Lung microvascular endothelial cell (primary cell): ENCODE results near the gene RIMBP2. TPM values are rescaled to one million over a fixed set of nuclear protein-coding genes. Genes with fewer than 3 reads are reported as not detected.

ENCODE experiments used
- DNase-seq, 2 donors: peaks; one replicate each; pipeline versions ENCODE4 v3.0.0 to v3.0.0-alpha.2; 2010; ENCODE audit warnings: low read depth in 2 of 2
- total RNA-seq: library from RNA; depleted of rRNA; stranded (reverse); fragments of >200 nt; gene quantifications from 2 replicates; pipeline ENCODE4 v1.2.1, GENCODE V29; 2014

The RIMBP2 gene
- total RNA-seq, 1 donor from 2014 or later = not detected

- no peak for DNase-seq
These were observed 87.8 kb downstream of the RIMBP2 start for GRCh38 chr12:130628304-130628703.

GRCh38 chr12:130627175-130627574 lies 88.9 kb downstream of the RIMBP2 start:
- DNase-seq = no peak

- DNase-seq = no peak
These were observed 89.5 kb downstream of the RIMBP2 start for GRCh38 chr12:130626601-130627000.

- no peak for DNase-seq
These were observed 90.9 kb downstream of the RIMBP2 start for GRCh38 chr12:130625201-130625600.

- DNase-seq = no peak
These were observed 93.3 kb downstream of the RIMBP2 start for GRCh38 chr12:130622803-130623202.

GRCh38 chr12:130621696-130622298 lies 94.3 kb downstream of the RIMBP2 start:
- DNase-seq = no peak

GRCh38 chr12:130620756-130621155 lies 95.3 kb downstream of the RIMBP2 start:
- DNase-seq = no peak

- no peak for DNase-seq
These were observed 95.8 kb downstream of the RIMBP2 start for GRCh38 chr12:130620281-130620680.

- DNase-seq = no peak
These were observed 96.6 kb downstream of the RIMBP2 start for GRCh38 chr12:130619385-130620001.

- DNase-seq = no peak
These were observed 98.9 kb downstream of the RIMBP2 start for GRCh38 chr12:130617219-130617618.

- no peak for DNase-seq
These were observed 100.2 kb downstream of the RIMBP2 start for GRCh38 chr12:130615861-130616345.

- no peak for DNase-seq
These were observed 101.6 kb downstream of the RIMBP2 start for GRCh38 chr12:130614530-130614905.

- DNase-seq = no peak
These were observed 102.1 kb downstream of the RIMBP2 start for GRCh38 chr12:130613831-130614529.

- DNase-seq = no peak
These were observed 103.0 kb downstream of the RIMBP2 start for GRCh38 chr12:130613131-130613530.

GRCh38 chr12:130611026-130611905 lies 104.8 kb downstream of the RIMBP2 start:
- DNase-seq = no peak

- DNase-seq = no peak
These were observed 106.1 kb downstream of the RIMBP2 start for GRCh38 chr12:130609966-130610365.

- no peak for DNase-seq
These were observed 107.3 kb downstream of the RIMBP2 start for GRCh38 chr12:130608831-130609230.

GRCh38 chr12:130608132-130608531 lies 108.0 kb downstream of the RIMBP2 start:
- DNase-seq = no peak

GRCh38 chr12:130606231-130606630 lies 109.9 kb downstream of the RIMBP2 start:
- no peak for DNase-seq

GRCh38 chr12:130603396-130603965 lies 112.6 kb downstream of the RIMBP2 start:
- DNase-seq = no peak

GRCh38 chr12:130602251-130602650 lies 113.8 kb downstream of the RIMBP2 start:
- no peak for DNase-seq
